ENCODE results near the gene RER1. TPM values are rescaled to one million over a fixed set of nuclear protein-coding genes. Genes with fewer than 3 reads are reported as not detected.

RER1 gene
- total RNA-seq, 1 experiment from 2014 or later = 155 TPM

GRCh38 chr1:2415801-2416208, 24.2 kb downstream of the RER1 start:
- POLR2A ChIA-PET = no interaction called here
- Histone ChIP-seq H3K4me3 (replicated peaks in 1 of 2; ENCODE audit: low read depth in 1 of 2, low read length in 2 of 2) (no peak overlapping the region), H3K27ac (ENCODE audit: low read depth, low read length) (no peak overlapping the region), H3K36me3 (ENCODE audit: control insufficient read depth in 1 of 2, insufficient read depth in 2 of 2, low read length in 2 of 2) (no peaks in the 10 kb centered on the region), H3K27me3 (ENCODE audit: insufficient read depth, low read length) (no peaks in the 10 kb centered on the region), H2AFZ (ENCODE audit: low read depth, low read length, poor library complexity, severe bottlenecking) (no peak overlapping the region), H3K9me2 (ENCODE audit: insufficient read depth) (no peaks in the 10 kb centered on the region), H3K4me1 (ENCODE audit: control insufficient read depth in 1 of 2, insufficient read depth in 2 of 2, low read length in 2 of 2) (peaks cover 14 to 38% of the 10 kb centered on the region in 2 experiments; a peak in 3 of 4 replicates), H3K9ac (ENCODE audit: low read length) (no peak overlapping the region), H3K79me2 (ENCODE audit: insufficient read depth, low read length) (peaks cover 19% of the 10 kb centered on the region; the same call in 1 of the 2 replicates), H3K4me2 (ENCODE audit: low read length) (no peak overlapping the region), H3K9me3 (ENCODE audit: control insufficient read depth in 1 of 2, insufficient read depth in 1 of 2, low read depth in 1 of 2, low read length in 2 of 2) (no peaks in the 10 kb centered on the region), H4K20me1 (ENCODE audit: insufficient read depth) (no peaks in the 10 kb centered on the region)
- RAD21 ChIA-PET (ENCODE audit: low non-redundant PET in 1 of 2, low total read pairs in 2 of 2, uncharacterized antibody in 2 of 2, unreplicated experiment in 2 of 2) = no interaction called here
- CTCF ChIA-PET = interaction anchor here (2.2 kb wide), 1 partner anchor 131 kb away, joined by 13 read pairs; no protein-coding TSS in a partner anchor
- intact Hi-C loops (cut with micrococcal nuclease) = no loop called here
- BruUV-seq (replicated peaks) = no TSS peak
- ATAC-seq (no peak), DNase-seq (ENCODE audit: low read depth, low spot score) (no peak)
- TF ChIP-seq ELF1 (IDR thresholded peaks at IDR 0.05; ENCODE audit: borderline replicate concordance, low read depth) (no peak), TCF7L2 (IDR thresholded peaks at IDR 0.05; ENCODE audit: borderline replicate concordance, extremely low read depth, insufficient read depth, insufficient read length) (no peak), SRF (IDR thresholded peaks at IDR 0.05; ENCODE audit: low read depth) (no peak), SIN3A (IDR thresholded peaks at IDR 0.05; ENCODE audit: low read depth) (no peak), FOSL1 (IDR thresholded peaks at IDR 0.05; ENCODE audit: low read depth) (no peak), ZFX (IDR thresholded peaks at IDR 0.05) (no peak), ZBTB33 (IDR thresholded peaks at IDR 0.05; ENCODE audit: extremely low read depth, insufficient replicate concordance, low read length) (no peak), EGR1 (IDR thresholded peaks at IDR 0.05; ENCODE audit: low read depth) (no peak), RAD21 (IDR thresholded peaks at IDR 0.05; ENCODE audit: low read depth) (no peak), POLR2AphosphoS5 (IDR thresholded peaks at IDR 0.05; ENCODE audit: low read depth, low read length) (no peak), CTCF (IDR thresholded peaks at IDR 0.05 in 2 of 3, conservative IDR thresholded peaks at IDR 0.05 in 1 of 3; ENCODE audit: borderline replicate concordance in 1 of 3, insufficient read depth in 1 of 3, low read depth in 2 of 3, low read length in 2 of 3) (no peak), REST (IDR thresholded peaks at IDR 0.05; ENCODE audit: low read depth) (no peak), POLR2A (IDR thresholded peaks at IDR 0.05; ENCODE audit: borderline replicate concordance, extremely low read depth, insufficient read depth, insufficient read length) (no peak), EZH2phosphoT487 (IDR thresholded peaks at IDR 0.05; ENCODE audit: borderline replicate concordance) (no peak)
